ENCODE results near the gene POLR2A.
"Not testable (repeated sequence)": the region's sequence is repeated elsewhere in the genome, so short reads cannot be mapped to it uniquely, and the experiment has no call there.

POLR2A gene

DNA sequence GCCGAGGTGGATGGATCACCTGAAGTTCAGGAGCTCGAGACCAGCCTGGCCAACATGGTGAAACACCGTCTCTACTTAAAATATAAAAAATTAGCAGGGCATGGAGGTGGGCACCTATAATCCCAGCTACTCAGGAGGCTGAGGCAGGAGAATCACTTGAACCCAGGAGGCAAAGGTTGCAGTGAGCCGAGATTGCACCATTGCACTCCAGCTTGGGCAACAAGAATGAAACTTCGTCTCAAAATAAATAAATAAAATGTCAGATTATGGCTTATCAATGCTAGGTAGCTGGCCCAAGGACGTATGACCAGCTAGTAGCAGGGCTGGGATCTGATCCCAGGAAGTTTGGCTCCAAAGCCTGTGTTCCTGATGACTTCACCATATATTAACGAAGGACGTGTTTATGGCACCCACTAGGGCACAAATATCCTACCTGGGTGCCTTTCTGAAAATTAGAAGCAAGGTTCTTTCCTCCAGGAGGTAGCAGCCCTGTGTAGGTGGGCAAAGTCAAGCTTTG lies 13.7 kb upstream of the POLR2A start:
- H3K79me2 ChIP-seq (ENCODE audit: control insufficient read depth, insufficient read depth, low read length, unreplicated experiment): peaks cover 38% of the 10 kb centered on the region
- not testable (repeated sequence) for H3K36me3 ChIP-seq (ENCODE audit: insufficient read depth, low read length); H3K27ac ChIP-seq (ENCODE audit: low read depth, low read length); H3K27me3 ChIP-seq (ENCODE audit: insufficient read depth, low read length); H2AFZ ChIP-seq (ENCODE audit: low read length, unreplicated experiment); H3K4me3 ChIP-seq (ENCODE audit: low read depth, low read length)
- peaks cover 12% of the 10 kb centered on the region for H3K4me1 ChIP-seq (ENCODE audit: control insufficient read depth, insufficient read depth, low read length, unreplicated experiment)

DNA sequence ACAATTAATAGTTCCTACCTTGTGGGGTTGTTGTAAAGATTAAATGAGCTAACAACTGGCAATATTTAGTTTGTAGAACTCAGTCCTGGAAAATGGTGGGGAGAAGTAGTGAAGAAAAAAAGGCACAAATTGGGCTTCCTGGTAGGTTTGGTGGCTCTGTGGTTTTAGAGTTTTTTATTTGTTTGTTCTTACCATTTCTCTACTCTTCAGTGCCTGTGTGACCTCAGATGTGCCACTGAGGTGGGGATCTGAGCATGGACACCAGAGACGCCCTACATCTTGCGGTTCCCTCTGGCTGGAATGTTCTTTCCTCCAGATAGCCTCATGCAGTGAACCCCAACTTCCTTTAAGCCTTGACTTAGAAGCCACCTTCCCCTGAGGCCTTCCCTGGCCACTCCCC lies 12.4 kb upstream of the POLR2A start:
- H3K27me3 ChIP-seq (ENCODE audit: insufficient read depth, low read length): no peaks in the 10 kb centered on the region
- no peak overlapping the region for H3K27ac ChIP-seq (ENCODE audit: low read depth, low read length)
- peaks cover 50% of the 10 kb centered on the region for H3K79me2 ChIP-seq (ENCODE audit: control insufficient read depth, insufficient read depth, low read length, unreplicated experiment)
- no peak overlapping the region for H3K4me3 ChIP-seq (ENCODE audit: low read depth, low read length)
- no peak overlapping the region for H2AFZ ChIP-seq (ENCODE audit: low read length, unreplicated experiment)
- no peaks in the 10 kb centered on the region; the same call in 1 of the 2 replicates for H3K36me3 ChIP-seq (ENCODE audit: insufficient read depth, low read length)
- H3K4me1 ChIP-seq (ENCODE audit: control insufficient read depth, insufficient read depth, low read length, unreplicated experiment): peaks cover 18% of the 10 kb centered on the region

DNA sequence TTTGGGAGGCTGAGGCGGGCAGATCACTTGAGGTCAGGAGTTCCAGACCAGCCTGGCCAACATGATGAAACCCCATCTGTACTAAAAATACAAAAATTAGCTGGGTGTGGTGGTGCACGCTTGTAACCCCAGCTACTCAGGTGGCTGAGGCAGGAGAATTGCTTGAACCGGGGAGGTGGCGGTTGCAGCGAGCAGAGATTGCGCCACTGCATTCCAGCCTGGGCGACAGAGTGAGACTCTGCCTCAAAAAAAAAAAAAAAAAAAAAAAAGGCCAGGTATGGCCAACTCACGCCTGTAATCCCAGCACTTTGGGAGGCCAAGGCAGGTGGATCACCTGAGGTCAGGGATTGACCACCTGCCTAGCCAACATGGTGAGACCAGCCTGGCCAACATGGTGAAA lies 9.4 kb upstream of the POLR2A start:
- H3K4me3 ChIP-seq (ENCODE audit: low read depth, low read length); H3K27me3 ChIP-seq (ENCODE audit: insufficient read depth, low read length); H3K27ac ChIP-seq (ENCODE audit: low read depth, low read length); H2AFZ ChIP-seq (ENCODE audit: low read length, unreplicated experiment); H3K36me3 ChIP-seq (ENCODE audit: insufficient read depth, low read length): not testable (repeated sequence)
- peaks cover 29% of the 10 kb centered on the region for H3K4me1 ChIP-seq (ENCODE audit: control insufficient read depth, insufficient read depth, low read length, unreplicated experiment)
- peaks cover 67% of the 10 kb centered on the region for H3K79me2 ChIP-seq (ENCODE audit: control insufficient read depth, insufficient read depth, low read length, unreplicated experiment)

- Histone ChIP-seq H3K79me2 (ENCODE audit: control insufficient read depth, insufficient read depth, low read length, unreplicated experiment) (peaks cover 68% of the 10 kb centered on the region), H3K4me1 (ENCODE audit: control insufficient read depth, insufficient read depth, low read length, unreplicated experiment) (peaks cover 34% of the 10 kb centered on the region), H2AFZ (ENCODE audit: low read length, unreplicated experiment) (no peak overlapping the region), H3K36me3 (ENCODE audit: insufficient read depth, low read length) (no peaks in the 10 kb centered on the region), H3K27ac (ENCODE audit: low read depth, low read length) (peak overlapping the region; percentile 52), H3K27me3 (ENCODE audit: insufficient read depth, low read length) (no peaks in the 10 kb centered on the region), H3K4me3 (ENCODE audit: low read depth, low read length) (no peak overlapping the region)
Observed at GRCh38 chr17:7475764-7476422, 8.3 kb upstream of the POLR2A start.

GRCh38 chr17:7476494-7476893 lies 7.7 kb upstream of the POLR2A start:
- Histone ChIP-seq H3K27me3 (ENCODE audit: insufficient read depth, low read length) (no peaks in the 10 kb centered on the region), H3K79me2 (ENCODE audit: control insufficient read depth, insufficient read depth, low read length, unreplicated experiment) (peaks cover 66% of the 10 kb centered on the region), H3K4me3 (ENCODE audit: low read depth, low read length) (no peak overlapping the region), H3K27ac (ENCODE audit: low read depth, low read length) (peak overlapping the region; percentile 52), H2AFZ (ENCODE audit: low read length, unreplicated experiment) (no peak overlapping the region), H3K4me1 (ENCODE audit: control insufficient read depth, insufficient read depth, low read length, unreplicated experiment) (peaks cover 34% of the 10 kb centered on the region), H3K36me3 (ENCODE audit: insufficient read depth, low read length) (no peaks in the 10 kb centered on the region)

GRCh38 chr17:7476951-7477350 lies 7.2 kb upstream of the POLR2A start:
- H3K36me3 ChIP-seq (ENCODE audit: insufficient read depth, low read length): no peaks in the 10 kb centered on the region
- peak overlapping the region; percentile 79 for H3K27ac ChIP-seq (ENCODE audit: low read depth, low read length)
- H3K4me3 ChIP-seq (ENCODE audit: low read depth, low read length): peak overlapping the region; percentile 81
- peaks cover 34% of the 10 kb centered on the region for H3K4me1 ChIP-seq (ENCODE audit: control insufficient read depth, insufficient read depth, low read length, unreplicated experiment)
- H3K79me2 ChIP-seq (ENCODE audit: control insufficient read depth, insufficient read depth, low read length, unreplicated experiment): peaks cover 62% of the 10 kb centered on the region
- no peaks in the 10 kb centered on the region for H3K27me3 ChIP-seq (ENCODE audit: insufficient read depth, low read length)
- no peak overlapping the region for H2AFZ ChIP-seq (ENCODE audit: low read length, unreplicated experiment)

GRCh38 chr17:7477392-7478275 lies 6.5 kb upstream of the POLR2A start:
- H3K27ac ChIP-seq (ENCODE audit: low read depth, low read length): peak overlapping the region; percentile 79
- no peaks in the 10 kb centered on the region for H3K36me3 ChIP-seq (ENCODE audit: insufficient read depth, low read length)
- H2AFZ ChIP-seq (ENCODE audit: low read length, unreplicated experiment): no peak overlapping the region
- H3K27me3 ChIP-seq (ENCODE audit: insufficient read depth, low read length): no peaks in the 10 kb centered on the region
- peaks cover 61% of the 10 kb centered on the region for H3K79me2 ChIP-seq (ENCODE audit: control insufficient read depth, insufficient read depth, low read length, unreplicated experiment)
- peaks cover 34% of the 10 kb centered on the region for H3K4me1 ChIP-seq (ENCODE audit: control insufficient read depth, insufficient read depth, low read length, unreplicated experiment)
- peak overlapping the region; percentile 81 for H3K4me3 ChIP-seq (ENCODE audit: low read depth, low read length)

- H3K27ac ChIP-seq (ENCODE audit: low read depth, low read length): peak overlapping the region; percentile 79
- peaks cover 39% of the 10 kb centered on the region for H3K4me1 ChIP-seq (ENCODE audit: control insufficient read depth, insufficient read depth, low read length, unreplicated experiment)
- H3K4me3 ChIP-seq (ENCODE audit: low read depth, low read length): peak overlapping the region; percentile 81
- no peaks in the 10 kb centered on the region for H3K36me3 ChIP-seq (ENCODE audit: insufficient read depth, low read length)
- peak overlapping the region; percentile 84 for H2AFZ ChIP-seq (ENCODE audit: low read length, unreplicated experiment)
- H3K79me2 ChIP-seq (ENCODE audit: control insufficient read depth, insufficient read depth, low read length, unreplicated experiment): peaks cover 58% of the 10 kb centered on the region
- no peaks in the 10 kb centered on the region for H3K27me3 ChIP-seq (ENCODE audit: insufficient read depth, low read length)
Observed at GRCh38 chr17:7478276-7479212, 5.6 kb upstream of the POLR2A start.

DNA sequence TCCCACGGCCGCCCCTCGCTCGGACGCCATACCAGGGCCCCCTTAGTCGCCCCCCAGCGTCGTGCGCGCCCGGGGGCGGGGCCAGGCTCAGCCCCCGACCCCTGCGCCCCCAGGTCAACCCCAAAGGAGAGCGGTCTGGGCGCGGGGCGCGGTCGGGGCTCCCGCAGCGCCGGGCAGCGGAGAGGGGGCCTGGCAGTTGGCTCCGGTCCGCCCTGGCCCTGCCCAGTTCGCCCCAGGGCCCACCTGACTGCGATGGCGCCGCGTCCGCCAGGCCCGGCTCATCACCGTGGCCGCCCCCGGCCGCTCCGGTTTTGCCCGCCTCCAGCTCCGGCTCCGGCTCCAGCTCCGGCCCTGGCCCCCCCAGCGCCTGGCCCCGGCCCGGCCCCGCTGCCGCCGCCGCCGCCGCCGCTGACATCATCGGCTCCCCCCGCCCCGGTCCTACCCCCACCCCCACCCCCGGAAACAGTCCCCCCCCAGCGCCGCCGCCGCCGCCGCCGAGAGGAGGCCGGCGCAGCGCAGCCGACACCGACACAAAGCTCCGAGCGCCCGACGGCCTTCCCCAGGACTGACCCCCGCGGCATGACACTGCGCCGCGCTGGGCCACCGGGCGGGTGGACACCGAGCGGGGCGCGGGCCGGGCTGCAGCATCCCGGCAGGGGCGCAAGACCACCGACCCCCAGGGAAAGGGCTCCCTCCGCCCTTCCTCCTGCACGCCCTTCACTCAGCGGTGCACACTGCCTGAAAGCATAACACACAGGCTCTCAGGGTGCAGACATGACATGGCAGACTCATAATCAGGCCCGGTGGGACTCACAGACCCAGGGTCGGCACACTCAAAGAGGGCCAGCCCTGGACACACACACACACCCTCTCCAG lies 4.7 kb upstream of the POLR2A start, which contains the start of gene ZBTB4:
Gene ZBTB4, minus strand, starts transcription at position 419 of the 876 bp plus-strand sequence. CDS start 12,830 bp downstream, outside the sequence.
- H3K36me3 ChIP-seq (ENCODE audit: insufficient read depth, low read length): no peaks in the 10 kb centered on the region
- peaks cover 39% of the 10 kb centered on the region for H3K4me1 ChIP-seq (ENCODE audit: control insufficient read depth, insufficient read depth, low read length, unreplicated experiment)
- peak within 1 kb of the TSS; percentile 79 for H3K27ac ChIP-seq (ENCODE audit: low read depth, low read length)
- H3K4me3 ChIP-seq (ENCODE audit: low read depth, low read length): peak within 1 kb of the TSS; percentile 81
- H3K27me3 ChIP-seq (ENCODE audit: insufficient read depth, low read length): no peaks in the 10 kb centered on the region
- H3K79me2 ChIP-seq (ENCODE audit: control insufficient read depth, insufficient read depth, low read length, unreplicated experiment): peaks cover 51% of the 10 kb centered on the region
- H2AFZ ChIP-seq (ENCODE audit: low read length, unreplicated experiment): peak within 1 kb of the TSS; percentile 84
